UCSD-AML1 (cell line): ENCODE data around the gene BDNF.

Experiments used
- DNase-seq: peaks from one replicate; lab custom pipeline; 2025; ENCODE audit not compliant: unreplicated experiment; lab: John Stamatoyannopoulos, UW

BDNF gene

GRCh38 chr11:27705873-27706820 is 5.9 kb upstream of the BDNF start:
- peak; percentile 6 for DNase-seq

GRCh38 chr11:27703481-27703880 is 3.2 kb upstream of the BDNF start:
- DNase-seq, result no peak

- no peak for DNase-seq
Measured at GRCh38 chr11:27702811-27703210, 2.6 kb upstream of the BDNF start.

- DNase-seq, result peak; percentile 12
Measured at GRCh38 chr11:27701355-27702105, 1.3 kb upstream of the BDNF start.

GRCh38 chr11:27699926-27700350 is 317 bp downstream of the BDNF start:
- no peak for DNase-seq

- DNase-seq, result no peak
Measured at GRCh38 chr11:27699242-27699925, 871 bp downstream of the BDNF start.

GRCh38 chr11:27698872-27699241 is 1.4 kb downstream of the BDNF start:
- DNase-seq, result peak; percentile 61

- no peak for DNase-seq
Measured at GRCh38 chr11:27697679-27698275, 2.5 kb downstream of the BDNF start.

GRCh38 chr11:27696961-27697360 is 3.3 kb downstream of the BDNF start:
- DNase-seq, result no peak

- no peak for DNase-seq
Measured at GRCh38 chr11:27696115-27696514, 4.1 kb downstream of the BDNF start.

GRCh38 chr11:27694992-27695391 is 5.3 kb downstream of the BDNF start:
- DNase-seq, result no peak

- DNase-seq, result no peak
Measured at GRCh38 chr11:27693398-27693797, 6.9 kb downstream of the BDNF start.

GRCh38 chr11:27692781-27693180 is 7.5 kb downstream of the BDNF start:
- DNase-seq, result no peak

- no peak for DNase-seq
Measured at GRCh38 chr11:27688076-27688475, 12.2 kb downstream of the BDNF start.

- DNase-seq, result no peak
Measured at GRCh38 chr11:27681664-27682063, 18.6 kb downstream of the BDNF start.

- no peak for DNase-seq
Measured at GRCh38 chr11:27679136-27680015, 20.9 kb downstream of the BDNF start.

- no peak for DNase-seq
Measured at GRCh38 chr11:27678242-27678641, 22.0 kb downstream of the BDNF start.

GRCh38 chr11:27677108-27677507 is 23.1 kb downstream of the BDNF start:
- no peak for DNase-seq

GRCh38 chr11:27673979-27674663 is 26.1 kb downstream of the BDNF start:
- DNase-seq, result no peak
